HepG2 (cell line): ENCODE measurements around the gene GOLT1A. TPM values are rescaled to one million over a fixed set of nuclear protein-coding genes. Genes with fewer than 3 reads are reported as not detected.

Experiments used
- DMAP1 ChIP-seq: IDR thresholded peaks from 2 replicates; pipeline ENCODE4 v1.6.1; 2016
- MED13 ChIP-seq: sonication (generic); formaldehyde crosslinking; IDR thresholded peaks from 2 replicates; pipeline ENCODE4 v1.5.0; 2020; ENCODE audit warnings: missing genetic modification reagents
- MXD4 ChIP-seq: IDR thresholded peaks from 2 replicates; pipeline ENCODE4 v1.6.1; 2016; ENCODE audit warnings: mild to moderate bottlenecking, missing biosample characterization, missing genetic modification reagents
- MYNN ChIP-seq: sonication (generic); formaldehyde crosslinking; IDR thresholded peaks from 2 replicates; pipeline ENCODE4 v1.4.0; 2020; ENCODE audit warnings: mild to moderate bottlenecking, low read depth, missing genetic modification reagents
- SAP130 ChIP-seq: IDR thresholded peaks from 2 replicates; pipeline ENCODE4 v1.6.1; 2016; ENCODE audit warnings: low read depth
- SP5 ChIP-seq: IDR thresholded peaks from 2 replicates; pipeline ENCODE4 v1.6.1; 2016; ENCODE audit warnings: low read depth, borderline replicate concordance
- SSRP1 ChIP-seq: IDR thresholded peaks from 2 replicates; pipeline ENCODE4 v1.6.1; 2016; ENCODE audit warnings: control low read depth
- TRIM24 ChIP-seq: sonication (generic); formaldehyde crosslinking; IDR thresholded peaks from 2 replicates; pipeline ENCODE4 v1.8.0; 2022; ENCODE audit warnings: mild to moderate bottlenecking, missing genetic modification reagents
- ZBTB1 ChIP-seq: sonication (generic); formaldehyde crosslinking; IDR thresholded peaks from 2 replicates; pipeline ENCODE4 v1.4.0; 2020; ENCODE audit warnings: missing genetic modification reagents, borderline replicate concordance
- ZNF274 ChIP-seq: sonication (generic); formaldehyde crosslinking; IDR thresholded peaks from 2 replicates; pipeline ENCODE4 v1.5.1; 2020; ENCODE audit warnings: mild to moderate bottlenecking, missing genetic modification reagents
- polyA plus RNA-seq, 8 experiments: library from polyadenylated mRNA; depleted of rRNA in 3 of 8; stranded (reverse) in 7 of 8; unstranded in 1 of 8; fragments of >200 nt; fragmentation: Illumina TruSeq in 4 of 8; extraction: Trizol in 4 of 8; gene quantifications; 2 replicates each; pipeline versions ENCODE4 v1.2.1 to v1.2.3, GENCODE V29; 2011 to 2016; ENCODE audit warnings: low read depth in 4 of 8, missing spikeins in 1 of 8, mixed read lengths in 1 of 8; ENCODE audit not compliant: insufficient read depth in 1 of 8
- total RNA-seq, 5 experiments: library from RNA; depleted of rRNA; stranded (reverse); fragments of >200 nt; fragmentation: Illumina TruSeq; extraction: Trizol; gene quantifications; 2 replicates each; pipeline ENCODE4 v1.2.3, GENCODE V29; 2016; ENCODE audit warnings: low read depth in 1 of 5
- TF ChIP-seq, protein P1 (sequence below): sonication (generic); formaldehyde crosslinking; IDR thresholded peaks from 2 replicates; pipeline ENCODE4 v1.9.0; 2021; ENCODE audit warnings: missing genetic modification reagents, borderline replicate concordance
- TF ChIP-seq, protein P2 (sequence below): sonication (generic); formaldehyde crosslinking; IDR thresholded peaks from 2 replicates; pipeline ENCODE4 v1.5.0; 2020; ENCODE audit warnings: mild to moderate bottlenecking, missing genetic modification reagents
- TF ChIP-seq, protein P3 (sequence below): sonication (generic); formaldehyde crosslinking; IDR thresholded peaks from 2 replicates; pipeline ENCODE4 v1.4.0; 2020; ENCODE audit warnings: missing genetic modification reagents
- TF ChIP-seq, protein P4 (sequence below): sonication (generic); formaldehyde crosslinking; IDR thresholded peaks from 2 replicates; pipeline ENCODE4 v1.4.0; 2020; ENCODE audit warnings: missing genetic modification reagents; ENCODE audit errors: not compliant biosample characterization
- TF ChIP-seq, protein P5 (sequence below): sonication (generic); formaldehyde crosslinking; IDR thresholded peaks from 2 replicates; pipeline ENCODE4 v1.8.0; 2022; ENCODE audit warnings: mild to moderate bottlenecking, missing genetic modification reagents, borderline replicate concordance

The GOLT1A gene
- total and polyA plus RNA-seq, 2 of the 13 experiments (the other 11 are each of a cell fraction or from before 2014, with no cell fraction given): 25.8 to 28.0 TPM

DNA sequence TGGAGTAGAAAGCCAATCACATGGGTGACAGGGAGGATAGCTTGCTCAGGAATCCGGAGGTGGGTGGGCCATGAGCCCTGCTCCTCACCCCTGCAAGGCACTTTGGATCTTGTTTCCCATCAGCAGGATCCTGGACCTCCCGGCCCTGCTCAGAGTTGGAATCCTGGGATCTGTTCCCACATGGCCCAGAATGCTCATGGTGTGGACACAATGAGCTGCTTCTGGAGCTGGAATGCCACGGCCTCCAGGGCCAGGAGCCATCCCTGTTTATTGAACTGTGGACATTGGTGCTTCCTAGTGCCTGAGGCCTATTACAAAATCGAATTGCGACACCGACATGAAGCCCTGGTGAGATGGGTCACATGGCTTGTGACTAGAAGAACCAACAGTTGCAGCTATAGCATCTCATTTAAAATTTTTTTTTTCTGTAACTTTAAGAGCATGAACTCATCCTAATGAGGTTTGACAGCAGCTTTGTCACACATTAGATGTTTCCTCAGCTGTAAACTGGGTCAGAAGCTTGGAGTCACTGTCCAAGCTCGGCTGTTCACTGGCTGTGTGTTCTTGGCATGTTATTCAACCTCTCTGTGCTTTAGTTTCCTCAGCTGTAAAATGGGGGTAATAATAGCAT, 40.4 kb upstream of the GOLT1A start (continued):
- TF ChIP-seq, protein P1, sequence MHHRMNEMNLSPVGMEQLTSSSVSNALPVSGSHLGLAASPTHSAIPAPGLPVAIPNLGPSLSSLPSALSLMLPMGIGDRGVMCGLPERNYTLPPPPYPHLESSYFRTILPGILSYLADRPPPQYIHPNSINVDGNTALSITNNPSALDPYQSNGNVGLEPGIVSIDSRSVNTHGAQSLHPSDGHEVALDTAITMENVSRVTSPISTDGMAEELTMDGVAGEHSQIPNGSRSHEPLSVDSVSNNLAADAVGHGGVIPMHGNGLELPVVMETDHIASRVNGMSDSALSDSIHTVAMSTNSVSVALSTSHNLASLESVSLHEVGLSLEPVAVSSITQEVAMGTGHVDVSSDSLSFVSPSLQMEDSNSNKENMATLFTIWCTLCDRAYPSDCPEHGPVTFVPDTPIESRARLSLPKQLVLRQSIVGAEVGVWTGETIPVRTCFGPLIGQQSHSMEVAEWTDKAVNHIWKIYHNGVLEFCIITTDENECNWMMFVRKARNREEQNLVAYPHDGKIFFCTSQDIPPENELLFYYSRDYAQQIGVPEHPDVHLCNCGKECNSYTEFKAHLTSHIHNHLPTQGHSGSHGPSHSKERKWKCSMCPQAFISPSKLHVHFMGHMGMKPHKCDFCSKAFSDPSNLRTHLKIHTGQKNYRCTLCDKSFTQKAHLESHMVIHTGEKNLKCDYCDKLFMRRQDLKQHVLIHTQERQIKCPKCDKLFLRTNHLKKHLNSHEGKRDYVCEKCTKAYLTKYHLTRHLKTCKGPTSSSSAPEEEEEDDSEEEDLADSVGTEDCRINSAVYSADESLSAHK: no peak
- TF ChIP-seq, protein P2, sequence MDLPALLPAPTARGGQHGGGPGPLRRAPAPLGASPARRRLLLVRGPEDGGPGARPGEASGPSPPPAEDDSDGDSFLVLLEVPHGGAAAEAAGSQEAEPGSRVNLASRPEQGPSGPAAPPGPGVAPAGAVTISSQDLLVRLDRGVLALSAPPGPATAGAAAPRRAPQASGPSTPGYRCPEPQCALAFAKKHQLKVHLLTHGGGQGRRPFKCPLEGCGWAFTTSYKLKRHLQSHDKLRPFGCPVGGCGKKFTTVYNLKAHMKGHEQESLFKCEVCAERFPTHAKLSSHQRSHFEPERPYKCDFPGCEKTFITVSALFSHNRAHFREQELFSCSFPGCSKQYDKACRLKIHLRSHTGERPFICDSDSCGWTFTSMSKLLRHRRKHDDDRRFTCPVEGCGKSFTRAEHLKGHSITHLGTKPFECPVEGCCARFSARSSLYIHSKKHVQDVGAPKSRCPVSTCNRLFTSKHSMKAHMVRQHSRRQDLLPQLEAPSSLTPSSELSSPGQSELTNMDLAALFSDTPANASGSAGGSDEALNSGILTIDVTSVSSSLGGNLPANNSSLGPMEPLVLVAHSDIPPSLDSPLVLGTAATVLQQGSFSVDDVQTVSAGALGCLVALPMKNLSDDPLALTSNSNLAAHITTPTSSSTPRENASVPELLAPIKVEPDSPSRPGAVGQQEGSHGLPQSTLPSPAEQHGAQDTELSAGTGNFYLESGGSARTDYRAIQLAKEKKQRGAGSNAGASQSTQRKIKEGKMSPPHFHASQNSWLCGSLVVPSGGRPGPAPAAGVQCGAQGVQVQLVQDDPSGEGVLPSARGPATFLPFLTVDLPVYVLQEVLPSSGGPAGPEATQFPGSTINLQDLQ (CRISPR knock-in tag): no peak; the same call in 1 of the 2 replicates
- no peak for TF ChIP-seq MED13 (CRISPR knock-in tag)
- TF ChIP-seq SSRP1 (CRISPR knock-in tag): no peak
- TF ChIP-seq ZBTB1 (CRISPR knock-in tag): no peak
- TF ChIP-seq ZNF274 (CRISPR knock-in tag): 0 out of 2 replicates have a peak, but pooled peaks have one; percentile 23
- TF ChIP-seq, protein P3, sequence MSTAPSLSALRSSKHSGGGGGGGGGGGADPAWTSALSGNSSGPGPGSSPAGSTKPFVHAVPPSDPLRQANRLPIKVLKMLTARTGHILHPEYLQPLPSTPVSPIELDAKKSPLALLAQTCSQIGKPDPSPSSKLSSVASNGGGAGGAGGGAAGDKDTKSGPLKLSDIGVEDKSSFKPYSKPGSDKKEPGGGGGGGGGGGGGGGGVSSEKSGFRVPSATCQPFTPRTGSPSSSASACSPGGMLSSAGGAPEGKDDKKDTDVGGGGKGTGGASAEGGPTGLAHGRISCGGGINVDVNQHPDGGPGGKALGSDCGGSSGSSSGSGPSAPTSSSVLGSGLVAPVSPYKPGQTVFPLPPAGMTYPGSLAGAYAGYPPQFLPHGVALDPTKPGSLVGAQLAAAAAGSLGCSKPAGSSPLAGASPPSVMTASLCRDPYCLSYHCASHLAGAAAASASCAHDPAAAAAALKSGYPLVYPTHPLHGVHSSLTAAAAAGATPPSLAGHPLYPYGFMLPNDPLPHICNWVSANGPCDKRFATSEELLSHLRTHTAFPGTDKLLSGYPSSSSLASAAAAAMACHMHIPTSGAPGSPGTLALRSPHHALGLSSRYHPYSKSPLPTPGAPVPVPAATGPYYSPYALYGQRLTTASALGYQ (CRISPR knock-in tag): 0 out of 2 replicates have a peak, but pooled peaks have one; percentile 53
- TF ChIP-seq, protein P4, sequence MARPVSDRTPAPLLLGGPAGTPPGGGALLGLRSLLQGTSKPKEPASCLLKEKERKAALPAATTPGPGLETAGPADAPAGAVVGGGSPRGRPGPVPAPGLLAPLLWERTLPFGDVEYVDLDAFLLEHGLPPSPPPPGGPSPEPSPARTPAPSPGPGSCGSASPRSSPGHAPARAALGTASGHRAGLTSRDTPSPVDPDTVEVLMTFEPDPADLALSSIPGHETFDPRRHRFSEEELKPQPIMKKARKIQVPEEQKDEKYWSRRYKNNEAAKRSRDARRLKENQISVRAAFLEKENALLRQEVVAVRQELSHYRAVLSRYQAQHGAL (CRISPR knock-in tag): no peak
- no peak for TF ChIP-seq MYNN (CRISPR knock-in tag)
- peak; percentile 87 for TF ChIP-seq DMAP1 (CRISPR knock-in tag)
- peak; percentile 79 for TF ChIP-seq MXD4
- TF ChIP-seq, protein P5, sequence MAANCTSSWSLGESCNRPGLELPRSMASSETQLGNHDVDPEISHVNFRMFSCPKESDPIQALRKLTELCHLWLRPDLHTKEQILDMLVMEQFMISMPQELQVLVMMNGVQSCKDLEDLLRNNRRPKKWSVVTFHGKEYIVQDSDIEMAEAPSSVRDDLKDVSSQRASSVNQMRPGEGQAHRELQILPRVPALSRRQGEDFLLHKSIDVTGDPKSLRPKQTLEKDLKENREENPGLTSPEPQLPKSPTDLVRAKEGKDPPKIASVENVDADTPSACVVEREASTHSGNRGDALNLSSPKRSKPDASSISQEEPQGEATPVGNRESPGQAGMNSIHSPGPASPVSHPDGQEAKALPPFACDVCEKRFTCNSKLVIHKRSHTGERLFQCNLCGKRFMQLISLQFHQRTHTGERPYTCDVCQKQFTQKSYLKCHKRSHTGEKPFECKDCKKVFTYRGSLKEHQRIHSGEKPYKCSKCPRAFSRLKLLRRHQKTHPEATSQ (CRISPR knock-in tag): no peak
- peak; percentile 90 for TF ChIP-seq SAP130
- 0 out of 2 replicates have a peak, but pooled peaks have one; percentile 28 for TF ChIP-seq TRIM24 (CRISPR knock-in tag)
- TF ChIP-seq SP5 (CRISPR knock-in tag): peak; percentile 87
